GM21825 (cell line): Measurements from ENCODE around the gene FRK.
"Not testable (repeated sequence)": the region's sequence is repeated elsewhere in the genome, so short reads cannot be mapped to it uniquely, and the experiment has no call there.

ENCODE experiments used
- ATAC-seq: cut with Tn5 transposase; IDR thresholded peaks from one replicate; pipeline ENCODE4 v1.9.1; 2021; ENCODE audit warnings: mild to moderate bottlenecking, moderate library complexity; ENCODE audit not compliant: unreplicated experiment

FRK gene

GRCh38 chr6:116010386-116010785, 50.3 kb downstream of the FRK start:
- ATAC-seq: no peak

- peak; percentile 64 for ATAC-seq
Observed at GRCh38 chr6:116008470-116009243, 52.0 kb downstream of the FRK start.

GRCh38 chr6:116004841-116005815, 55.6 kb downstream of the FRK start:
- no peak for ATAC-seq

GRCh38 chr6:116003668-116004067, 57.0 kb downstream of the FRK start:
- peak; percentile 81 for ATAC-seq

- ATAC-seq: no peak
Observed at GRCh38 chr6:116002756-116003155, 57.9 kb downstream of the FRK start.

GRCh38 chr6:115999235-115999634, 61.5 kb downstream of the FRK start:
- ATAC-seq: no peak

- ATAC-seq: no peak
Observed at GRCh38 chr6:115997990-115998585, 62.6 kb downstream of the FRK start.

GRCh38 chr6:115986026-115986425, 74.7 kb downstream of the FRK start:
- ATAC-seq: no peak

GRCh38 chr6:115984809-115985208, 75.9 kb downstream of the FRK start:
- ATAC-seq: no peak

GRCh38 chr6:115983998-115984397, 76.7 kb downstream of the FRK start:
- ATAC-seq: no peak

- ATAC-seq: no peak
Observed at GRCh38 chr6:115982453-115982852, 78.2 kb downstream of the FRK start.

- ATAC-seq: no peak
Observed at GRCh38 chr6:115977220-115977619, 83.5 kb downstream of the FRK start.

- ATAC-seq: no peak
Observed at GRCh38 chr6:115976321-115976870, 84.3 kb downstream of the FRK start.

GRCh38 chr6:115972679-115973078, 88.0 kb downstream of the FRK start:
- ATAC-seq: no peak

GRCh38 chr6:115971785-115972184, 88.9 kb downstream of the FRK start:
- no peak for ATAC-seq

GRCh38 chr6:115969930-115970273, 90.8 kb downstream of the FRK start:
- no peak for ATAC-seq

- no peak for ATAC-seq
Observed at GRCh38 chr6:115969207-115969929, 91.3 kb downstream of the FRK start.

GRCh38 chr6:115960286-115960685, 100.4 kb downstream of the FRK start:
- not testable (repeated sequence) for ATAC-seq

GRCh38 chr6:115958958-115959357, 101.7 kb downstream of the FRK start:
- ATAC-seq: no peak

- no peak for ATAC-seq
Observed at GRCh38 chr6:115954740-115955139, 106.0 kb downstream of the FRK start.

- no peak for ATAC-seq
Observed at GRCh38 chr6:115948751-115949150, 111.9 kb downstream of the FRK start.
